ENCODE results near the gene UBE2F.
"Not testable (repeated sequence)": the region's sequence is repeated elsewhere in the genome, so short reads cannot be mapped to it uniquely, and the experiment has no call there.

The UBE2F gene

GRCh38 chr2:237944302-237944701 is 22.5 kb upstream of the UBE2F start:
- no peak for DNase-seq (ENCODE audit: low read depth, low spot score)

- DNase-seq (ENCODE audit: low read depth, low spot score): no peak
Measured at GRCh38 chr2:237946423-237946822, 20.4 kb upstream of the UBE2F start.

GRCh38 chr2:237951354-237951753 is 15.5 kb upstream of the UBE2F start:
- not testable (repeated sequence) for DNase-seq (ENCODE audit: low read depth, low spot score)

- DNase-seq (ENCODE audit: low read depth, low spot score): no peak
Measured at GRCh38 chr2:237951878-237952277, 14.9 kb upstream of the UBE2F start.

- DNase-seq (ENCODE audit: low read depth, low spot score): no peak
Measured at GRCh38 chr2:237952851-237953250, 14.0 kb upstream of the UBE2F start.

GRCh38 chr2:237955640-237956401 is 11.0 kb upstream of the UBE2F start:
- no peak for DNase-seq (ENCODE audit: low read depth, low spot score)

- no peak for DNase-seq (ENCODE audit: low read depth, low spot score)
Measured at GRCh38 chr2:237956402-237956736, 10.4 kb upstream of the UBE2F start.

GRCh38 chr2:237961637-237962036 is 5.2 kb upstream of the UBE2F start:
- DNase-seq (ENCODE audit: low read depth, low spot score): no peak

- no peak for DNase-seq (ENCODE audit: low read depth, low spot score)
Measured at GRCh38 chr2:237962432-237963084, 4.3 kb upstream of the UBE2F start.

- not testable (repeated sequence) for DNase-seq (ENCODE audit: low read depth, low spot score)
Measured at GRCh38 chr2:237963490-237963991, 3.3 kb upstream of the UBE2F start.

- no peak for DNase-seq (ENCODE audit: low read depth, low spot score)
Measured at GRCh38 chr2:237964194-237964577, 2.6 kb upstream of the UBE2F start.

GRCh38 chr2:237964578-237965404 is 2.0 kb upstream of the UBE2F start:
- no peak for DNase-seq (ENCODE audit: low read depth, low spot score)

GRCh38 chr2:237965844-237966243 is 970 bp upstream of the UBE2F start:
- not testable (repeated sequence) for DNase-seq (ENCODE audit: low read depth, low spot score)

GRCh38 chr2:237966250-237966564 is 607 bp upstream of the UBE2F start:
- no peak for DNase-seq (ENCODE audit: low read depth, low spot score)

GRCh38 chr2:237967463-237967951 is 693 bp downstream of the UBE2F start:
- no peak for DNase-seq (ENCODE audit: low read depth, low spot score)

GRCh38 chr2:237968048-237968862 is 1.4 kb downstream of the UBE2F start:
- DNase-seq (ENCODE audit: low read depth, low spot score): no peak

- no peak for DNase-seq (ENCODE audit: low read depth, low spot score)
Measured at GRCh38 chr2:237971661-237972060, 4.8 kb downstream of the UBE2F start.

GRCh38 chr2:237972211-237972610 is 5.4 kb downstream of the UBE2F start:
- no peak for DNase-seq (ENCODE audit: low read depth, low spot score)

- no peak for DNase-seq (ENCODE audit: low read depth, low spot score)
Measured at GRCh38 chr2:237972936-237973335, 6.1 kb downstream of the UBE2F start.

- DNase-seq (ENCODE audit: low read depth, low spot score): no peak
Measured at GRCh38 chr2:237977380-237977779, 10.6 kb downstream of the UBE2F start.

GRCh38 chr2:237978058-237978712 is 11.4 kb downstream of the UBE2F start:
- DNase-seq (ENCODE audit: low read depth, low spot score): no peak
